ENCODE results near the gene KCND3. TPM values are rescaled to one million over a fixed set of nuclear protein-coding genes. Genes with fewer than 3 reads are reported as not detected.

The KCND3 gene
- 0.14 TPM in 1 of 2 replicates, not detected in the other for total RNA-seq

DNA sequence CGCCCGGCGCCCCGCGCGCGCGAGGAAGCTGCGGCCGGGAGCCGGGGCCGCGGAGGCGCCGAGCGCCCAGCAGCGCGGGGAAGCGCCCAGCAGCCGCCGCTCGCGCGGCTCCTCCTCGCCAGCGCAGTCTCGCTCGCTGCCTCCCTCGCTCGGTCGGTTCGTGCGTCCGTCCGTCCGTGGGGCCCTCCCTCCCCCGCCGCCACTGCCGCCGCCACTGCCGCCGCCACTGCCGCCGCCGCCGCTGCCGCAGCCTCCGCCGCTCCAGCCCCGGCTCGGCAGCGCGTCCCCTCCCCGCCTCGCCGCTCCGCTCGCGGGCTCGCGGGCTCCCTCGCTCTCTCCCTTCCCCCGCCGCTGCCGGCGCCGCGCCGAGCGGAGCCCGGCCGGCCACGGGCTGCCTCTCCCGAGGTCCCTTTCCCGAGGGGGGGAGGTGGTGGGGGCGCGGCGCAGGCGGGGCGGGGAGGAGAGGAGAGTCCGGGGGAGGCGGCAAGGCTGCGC lies at the start of gene KCND3:
Gene KCND3 (minus strand): TSS at position 138 of the 495 bp plus-strand sequence.

DNA sequence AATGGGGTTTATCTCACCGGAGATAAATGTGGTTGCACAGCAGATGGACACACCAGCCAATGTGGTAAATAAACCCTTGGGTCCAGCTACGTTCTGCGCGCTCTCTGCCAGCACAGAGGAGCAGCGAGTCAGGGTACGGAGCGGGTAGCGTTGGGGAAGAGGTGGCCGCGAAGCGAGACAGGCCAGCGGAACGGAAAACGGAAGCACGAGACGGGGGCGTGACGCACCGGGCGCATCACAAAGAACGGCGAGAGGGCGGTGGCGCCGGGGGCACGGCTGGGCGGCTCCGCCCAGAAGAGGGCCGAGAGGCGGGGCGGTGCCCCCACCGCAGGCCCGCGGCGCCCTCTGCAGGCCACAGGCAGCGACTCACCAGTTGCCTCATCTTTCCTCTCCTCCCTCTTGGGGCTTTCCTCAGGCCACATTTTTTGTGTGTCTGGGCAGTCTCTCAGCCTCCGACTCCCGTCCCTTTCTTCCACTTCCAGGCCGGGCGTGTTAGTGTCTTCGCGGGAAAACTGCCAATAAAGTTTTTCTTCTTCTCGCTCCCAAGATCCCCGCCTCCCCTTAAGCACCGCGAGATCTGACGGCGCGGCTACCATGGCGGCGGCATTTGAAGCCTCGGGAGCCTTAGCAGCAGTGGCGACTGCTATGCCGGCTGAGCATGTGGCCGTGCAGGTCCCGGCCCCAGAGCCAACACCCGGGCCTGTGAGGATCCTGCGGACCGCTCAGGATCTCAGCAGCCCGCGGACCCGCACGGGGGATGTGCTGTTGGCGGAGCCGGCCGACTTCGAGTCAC lies 233.9 kb downstream of the KCND3 start, which contains the start of gene DDX20:
Gene DDX20 (plus strand): TSS at position 571 of the 793 bp plus-strand sequence. CDS start 24 bp downstream, at position 595.

DNA sequence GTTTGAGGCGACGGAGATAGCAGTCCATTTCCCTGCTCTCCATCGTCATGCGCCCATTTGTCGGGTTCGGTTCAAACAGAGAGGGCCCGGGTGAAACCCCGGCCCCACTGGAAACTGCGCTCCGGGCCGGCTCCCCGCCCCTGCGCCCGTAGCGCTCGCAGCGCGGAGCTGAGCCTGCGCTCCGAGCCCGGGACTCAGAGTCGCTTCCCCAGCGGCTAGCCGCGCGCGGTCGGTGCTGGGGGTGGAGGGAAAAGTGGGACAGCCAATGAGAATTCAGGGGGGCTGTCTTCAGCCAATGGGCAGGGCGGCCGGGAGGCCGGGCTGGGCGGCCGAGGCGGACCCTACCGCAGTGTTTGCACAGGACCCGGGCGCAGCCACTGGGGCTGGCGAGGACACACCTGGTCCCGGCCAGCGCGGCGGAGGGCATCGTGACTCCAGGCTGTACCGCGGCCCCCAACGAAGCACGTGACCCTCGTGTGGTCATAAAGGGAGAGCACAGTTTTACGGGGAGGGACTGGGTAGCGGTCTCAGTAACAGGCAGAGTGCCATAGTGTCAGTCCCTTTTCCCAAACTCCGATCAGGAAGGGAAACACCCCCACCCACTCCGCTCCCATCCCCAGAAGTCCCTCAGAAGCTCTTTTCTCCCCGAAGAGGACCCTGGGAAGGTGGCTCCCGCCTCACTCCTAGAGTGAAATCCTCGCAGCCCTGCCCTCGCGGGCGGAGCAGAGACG lies 250.1 kb downstream of the KCND3 start, which contains the start of gene INKA2:
Gene INKA2 (minus strand): TSS at position 202 of the 731 bp plus-strand sequence. CDS start 153 bp downstream, at position 49.

Other genes starting within 250 kb of the KCND3 start
- gene DDX20, start 233.8 kb downstream of the KCND3 start, total RNA-seq: 12.5 and 17.7 TPM in 2 replicates